Panc1 (cell line): Measurements from ENCODE around the gene SIAH1. TPM values are rescaled to one million over a fixed set of nuclear protein-coding genes. Genes with fewer than 3 reads are reported as not detected.

ENCODE experiments used
- ATAC-seq: fragments of 200-7000 bp; cut with Tn5 transposase; 2 replicates; pipeline ENCODE4 v1.9.1; 2020; ENCODE audit warnings: mild to moderate bottlenecking, moderate library complexity
- BruUV-seq: library from RNA; stranded (reverse); fragments of 400-500 nt; replicated peaks from 2 replicates; lab custom pipeline; 2021; lab: Mats Ljungman, UMichigan
- CTCF ChIA-PET: fragments of 300-600 bp; sonication (Branson Sonifier 250); formaldehyde crosslinking; loops from one replicate; lab custom pipeline; 2022; ENCODE audit warnings: antibody characterized with exemption; lab: Charles Lee
- POLR2A ChIA-PET: fragments of 300-600 bp; sonication (Branson Sonifier 250); formaldehyde crosslinking; loops from one replicate; lab custom pipeline; 2022; ENCODE audit warnings: antibody characterized with exemption; lab: Charles Lee
- DNase-seq: peaks from one replicate; pipeline ENCODE4 v3.0.0-alpha.2; 2010; ENCODE audit warnings: low read depth, low spot score
- H3K27ac ChIP-seq: 2 replicates; pipeline ENCODE4 v1.5.1; 2011; ENCODE audit warnings: mild to moderate bottlenecking, low read length, inconsistent platforms
- H3K27me3 ChIP-seq: fragments of 200-500 bp; sonication (Bioruptor generic); 2 replicates; pipeline ENCODE4 v1.6.0; 2014; ENCODE audit warnings: low read length, inconsistent platforms; ENCODE audit not compliant: control insufficient read depth, insufficient read depth
- H3K36me3 ChIP-seq: fragments of 200-500 bp; sonication (Bioruptor generic); 2 replicates; pipeline ENCODE4 v1.5.1; 2014; ENCODE audit warnings: inconsistent platforms, mild to moderate bottlenecking, low read length, moderate library complexity; ENCODE audit not compliant: control insufficient read depth, insufficient read depth
- H3K4me1 ChIP-seq: 2 replicates; pipeline ENCODE4 v1.5.1; 2011; ENCODE audit warnings: inconsistent platforms, mild to moderate bottlenecking, low read length, moderate library complexity; ENCODE audit not compliant: control insufficient read depth, insufficient read depth
- H3K4me3 ChIP-seq, 2 experiments: 2 replicates each; pipeline ENCODE4 v1.5.1; 2011 to 2012; ENCODE audit warnings: low read depth in 2 of 2, low read length in 2 of 2, mild to moderate bottlenecking in 2 of 2, inconsistent platforms in 1 of 2, moderate library complexity in 1 of 2
- H3K9me3 ChIP-seq: fragments of 200-500 bp; sonication (Bioruptor generic); 2 replicates; pipeline ENCODE4 v1.5.1; 2014; ENCODE audit warnings: low read depth, mild to moderate bottlenecking, inconsistent platforms, low read length, moderate library complexity; ENCODE audit not compliant: control insufficient read depth, insufficient read depth
- CTCF ChIP-seq: fragments of 450-650 bp; IDR thresholded peaks from 2 replicates; pipeline ENCODE4 v1.5.1; 2017; ENCODE audit warnings: mild to moderate bottlenecking
- POLR2AphosphoS5 ChIP-seq: IDR thresholded peaks from 2 replicates; pipeline ENCODE4 v1.6.1; 2012; ENCODE audit warnings: mild to moderate bottlenecking, low read depth, low read length, moderate library complexity
- REST ChIP-seq, 2 experiments: IDR thresholded peaks; 2 replicates each; pipeline ENCODE4 v1.6.1; 2011 to 2012; ENCODE audit warnings: low read depth in 2 of 2, control low read depth in 1 of 2, low read length in 1 of 2, mild to moderate bottlenecking in 1 of 2, moderate library complexity in 1 of 2; ENCODE audit not compliant: insufficient read depth in 1 of 2
- SIN3A ChIP-seq: IDR thresholded peaks from 2 replicates; pipeline ENCODE4 v1.6.1; 2012; ENCODE audit warnings: low read depth, mild to moderate bottlenecking, low read length, moderate library complexity, borderline replicate concordance; ENCODE audit not compliant: insufficient read depth
- TCF7L2 ChIP-seq: IDR thresholded peaks from 2 replicates; pipeline ENCODE4 v1.6.1; 2011; ENCODE audit warnings: mild to moderate bottlenecking, low read depth, low read length, inconsistent platforms
- in situ Hi-C: cut with HindIII; loops from 2 replicates; pipeline ENCODE4 v1.10.0; 2016; ENCODE audit warnings: low sequenced_read_pairs, low pct_unique_long_range_greater_than_20kb
- intact Hi-C: fragments of 100-400 bp; cut with micrococcal nuclease; formaldehyde crosslinking; loops from one replicate; pipeline ENCODE4 v1.10.0; 2022; ENCODE audit not compliant: unreplicated experiment
- total RNA-seq: library from RNA; stranded (reverse); gene quantifications from one replicate; pipeline ENCODE4 v1.2.1, GENCODE V29; 2021; ENCODE audit not compliant: unreplicated experiment

The SIAH1 gene
- total RNA-seq, 1 experiment from 2014 or later, result 18.8 TPM

GRCh38 chr16:48369765-48370164 is 15.4 kb downstream of the SIAH1 start:
- Histone ChIP-seq H3K36me3 (no peaks in the 10 kb centered on the region), H3K4me3 (no peak overlapping the region), H3K4me1 (peaks cover 27% of the 10 kb centered on the region), H3K9me3 (no peaks in the 10 kb centered on the region), H3K27ac (peak overlapping the region; percentile 23; the same call in 1 of the 2 replicates), H3K27me3 (no peaks in the 10 kb centered on the region)
- intact Hi-C loops (loop anchor here (5.0 kb wide), 1 partner anchor 258 kb away; no protein-coding TSS in a partner anchor), in situ Hi-C loops (no loop called here)
- ATAC-seq, result no peak
- no TSS peak for BruUV-seq
- ChIA-PET POLR2A (no interaction called here), CTCF (no interaction called here)
- TF ChIP-seq SIN3A (no peak), CTCF (no peak), REST (IDR thresholded peaks at IDR 0.05; ENCODE audit: insufficient read depth in 1 of 2, low read depth in 2 of 2, low read length in 1 of 2) (no peak), POLR2AphosphoS5 (no peak), TCF7L2 (no peak)
- DNase-seq, result no peak

GRCh38 chr16:48367441-48368049 is 17.7 kb downstream of the SIAH1 start:
- ChIA-PET CTCF (interaction anchor here (0.6 kb wide), 1 partner anchor 14 kb away, joined by 3 read pairs; no protein-coding TSS in a partner anchor), POLR2A (no interaction called here)
- no peak for DNase-seq
- no TSS peak for BruUV-seq
- Histone ChIP-seq H3K27ac (peak overlapping the region; percentile 93), H3K36me3 (no peaks in the 10 kb centered on the region), H3K4me3 (no peak overlapping the region), H3K9me3 (no peaks in the 10 kb centered on the region), H3K27me3 (no peaks in the 10 kb centered on the region), H3K4me1 (peaks cover 26% of the 10 kb centered on the region)
- in situ Hi-C loops, result no loop called here
- TF ChIP-seq CTCF, result no peak
- no peak for TF ChIP-seq POLR2AphosphoS5
- no peak for TF ChIP-seq REST (IDR thresholded peaks at IDR 0.05; ENCODE audit: insufficient read depth in 1 of 2, low read depth in 2 of 2, low read length in 1 of 2)
- TF ChIP-seq SIN3A, result no peak
- TF ChIP-seq TCF7L2, result no peak
- intact Hi-C loops, result loop anchor here (5.0 kb wide), 1 partner anchor 260 kb away; no protein-coding TSS in a partner anchor
- no peak for ATAC-seq
